HG03521 (cell line): ENCODE data around the gene SOX18.

ENCODE experiments used
- ATAC-seq: cut with Tn5 transposase; IDR thresholded peaks from one replicate; pipeline ENCODE4 v1.9.1; 2021; ENCODE audit warnings: mild to moderate bottlenecking, moderate library complexity; ENCODE audit not compliant: unreplicated experiment

The SOX18 gene

GRCh38 chr20:64053841-64054661 lies 4.6 kb upstream of the SOX18 start:
- ATAC-seq = no peak

- ATAC-seq = no peak
Measured at GRCh38 chr20:64052987-64053840, 3.8 kb upstream of the SOX18 start.

- ATAC-seq = no peak
Measured at GRCh38 chr20:64052326-64052722, 2.9 kb upstream of the SOX18 start.

GRCh38 chr20:64051561-64052325 lies 2.3 kb upstream of the SOX18 start:
- ATAC-seq = no peak

- no peak for ATAC-seq
Measured at GRCh38 chr20:64051033-64051452, 1.6 kb upstream of the SOX18 start.

- no peak for ATAC-seq
Measured at GRCh38 chr20:64050261-64051032, 1.0 kb upstream of the SOX18 start.

GRCh38 chr20:64049878-64050260 lies 430 bp upstream of the SOX18 start:
- no peak for ATAC-seq

GRCh38 chr20:64048402-64049044 lies 916 bp downstream of the SOX18 start:
- no peak for ATAC-seq

GRCh38 chr20:64047968-64048401 lies 1.5 kb downstream of the SOX18 start:
- ATAC-seq = no peak

- ATAC-seq = no peak
Measured at GRCh38 chr20:64047046-64047389, 2.4 kb downstream of the SOX18 start.

- no peak for ATAC-seq
Measured at GRCh38 chr20:64045346-64046011, 4.0 kb downstream of the SOX18 start.

GRCh38 chr20:64044484-64045247 lies 4.8 kb downstream of the SOX18 start:
- no peak for ATAC-seq

GRCh38 chr20:64043768-64044167 lies 5.7 kb downstream of the SOX18 start:
- no peak for ATAC-seq

- ATAC-seq = no peak
Measured at GRCh38 chr20:64042054-64042781, 7.2 kb downstream of the SOX18 start.

GRCh38 chr20:64041781-64042053 lies 7.7 kb downstream of the SOX18 start:
- ATAC-seq = no peak

- ATAC-seq = no peak
Measured at GRCh38 chr20:64041040-64041780, 8.2 kb downstream of the SOX18 start.

- ATAC-seq = no peak
Measured at GRCh38 chr20:64040231-64041039, 9.0 kb downstream of the SOX18 start.
